Parathyroid adenoma (tissue), 2 donors: Measurements from ENCODE around the gene ZNF180.

Experiments
- H2AFZ ChIP-seq: fragments of 300-600 bp; sonication (generic); one replicate; pipeline ENCODE4 v1.7.0; 2017; ENCODE audit warnings: antibody characterized with exemption, mild to moderate bottlenecking
- H3K27ac ChIP-seq: fragments of 300-600 bp; sonication (generic); one replicate; pipeline ENCODE4 v1.7.0; 2017
- H3K27me3 ChIP-seq: fragments of 300-600 bp; sonication (generic); one replicate; pipeline ENCODE4 v1.7.0; 2017; ENCODE audit warnings: low read length; ENCODE audit not compliant: control insufficient read depth, insufficient read depth
- H3K36me3 ChIP-seq: fragments of 300-600 bp; sonication (generic); one replicate; pipeline ENCODE4 v1.7.0; 2017; ENCODE audit warnings: low read length; ENCODE audit not compliant: control insufficient read depth, insufficient read depth
- H3K4me1 ChIP-seq: fragments of 300-600 bp; sonication (generic); one replicate; pipeline ENCODE4 v1.7.0; 2017; ENCODE audit warnings: control low read depth
- H3K4me2 ChIP-seq: fragments of 300-600 bp; sonication (generic); one replicate; pipeline ENCODE4 v1.7.0; 2017; ENCODE audit warnings: low read length
- H3K4me3 ChIP-seq: fragments of 300-600 bp; sonication (generic); one replicate; pipeline ENCODE4 v1.7.0; 2017; ENCODE audit warnings: low read depth, low read length
- H3K79me2 ChIP-seq: fragments of 300-600 bp; sonication (generic); one replicate; pipeline ENCODE4 v1.7.0; 2017; ENCODE audit warnings: control low read depth
- H3K9ac ChIP-seq: fragments of 300-600 bp; sonication (generic); one replicate; pipeline ENCODE4 v1.7.0; 2017; ENCODE audit warnings: mild to moderate bottlenecking
- H3K9me3 ChIP-seq: fragments of 300-600 bp; sonication (generic); one replicate; pipeline ENCODE4 v1.7.0; 2017; ENCODE audit warnings: low read length; ENCODE audit not compliant: control insufficient read depth
- CTCF ChIP-seq: fragments of 300-600 bp; sonication (generic); IDR thresholded peaks from one replicate; pipeline ENCODE4 v1.7.0; 2017; ENCODE audit warnings: antibody characterized with exemption, mild to moderate bottlenecking
- donor health status: primary hyperparathyroidism.

Gene ZNF180

GRCh38 chr19:44512326-44513298 is 12.3 kb upstream of the ZNF180 start:
- Histone ChIP-seq H3K36me3 (no peaks in the 10 kb centered on the region), H3K9me3 (no peaks in the 10 kb centered on the region), H3K27ac (no peak overlapping the region), H3K27me3 (no peaks in the 10 kb centered on the region), H2AFZ (no peak overlapping the region), H3K9ac (no peak overlapping the region), H3K4me3 (no peak overlapping the region), H3K4me1 (no peaks in the 10 kb centered on the region), H3K79me2 (no peaks in the 10 kb centered on the region), H3K4me2 (no peak overlapping the region)
- TF ChIP-seq CTCF: no peak

DNA sequence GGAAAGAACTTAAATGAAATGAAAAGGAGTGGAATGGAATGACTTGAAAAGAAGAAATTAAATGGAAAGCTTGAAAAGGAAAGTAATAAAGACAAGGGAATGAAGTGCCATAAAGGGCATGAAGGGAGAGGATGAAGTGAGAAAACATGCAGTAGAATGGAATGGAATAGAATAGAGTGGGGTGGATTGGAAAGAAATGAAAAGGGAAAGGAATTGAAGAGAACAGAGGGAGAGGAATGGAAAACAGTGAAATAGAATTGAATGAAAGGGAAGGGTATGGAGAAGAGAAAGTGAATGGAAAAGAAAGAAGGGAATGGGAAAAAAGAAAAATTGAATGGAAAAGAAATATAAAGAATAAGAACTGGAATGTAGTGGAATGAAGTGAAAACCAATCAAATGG is 9.2 kb upstream of the ZNF180 start:
- no peaks in the 10 kb centered on the region for H3K79me2 ChIP-seq
- no peak overlapping the region for H2AFZ ChIP-seq
- H3K4me2 ChIP-seq: no peak overlapping the region
- no peak overlapping the region for H3K27ac ChIP-seq
- H3K27me3 ChIP-seq: no peaks in the 10 kb centered on the region
- H3K9ac ChIP-seq: no peak overlapping the region
- no peak for TF ChIP-seq CTCF
- H3K4me3 ChIP-seq: no peak overlapping the region
- H3K4me1 ChIP-seq: no peaks in the 10 kb centered on the region
- no peaks in the 10 kb centered on the region for H3K36me3 ChIP-seq
- no peaks in the 10 kb centered on the region for H3K9me3 ChIP-seq

GRCh38 chr19:44499559-44499958 is 763 bp downstream of the ZNF180 start:
- Histone ChIP-seq H3K36me3 (no peaks in the 10 kb centered on the region), H2AFZ (peak overlapping the region; percentile 95), H3K9me3 (no peaks in the 10 kb centered on the region), H3K4me2 (peak overlapping the region; percentile 94), H3K27ac (no peak overlapping the region), H3K79me2 (peaks cover 31% of the 10 kb centered on the region), H3K4me1 (no peaks in the 10 kb centered on the region), H3K9ac (no peak overlapping the region), H3K4me3 (peak overlapping the region; percentile 96), H3K27me3 (no peaks in the 10 kb centered on the region)
- TF ChIP-seq CTCF: no peak

- Histone ChIP-seq H3K27me3 (no peaks in the 10 kb centered on the region), H3K79me2 (peaks cover 31% of the 10 kb centered on the region), H3K9ac (no peak overlapping the region), H3K4me2 (peak overlapping the region; percentile 94), H3K36me3 (no peaks in the 10 kb centered on the region), H3K4me3 (no peak overlapping the region), H3K27ac (no peak overlapping the region), H2AFZ (no peak overlapping the region), H3K4me1 (no peaks in the 10 kb centered on the region), H3K9me3 (no peaks in the 10 kb centered on the region)
- no peak for TF ChIP-seq CTCF
Observed at GRCh38 chr19:44498988-44499387, 1.3 kb downstream of the ZNF180 start.
